ENCODE data around the gene PCLO. TPM values are rescaled to one million over a fixed set of nuclear protein-coding genes. Genes with fewer than 3 reads are reported as not detected.

PCLO gene
- total RNA-seq, 4 donors from 2014 or later, result 6.6 to 70.7 (median 33.9) TPM

DNA sequence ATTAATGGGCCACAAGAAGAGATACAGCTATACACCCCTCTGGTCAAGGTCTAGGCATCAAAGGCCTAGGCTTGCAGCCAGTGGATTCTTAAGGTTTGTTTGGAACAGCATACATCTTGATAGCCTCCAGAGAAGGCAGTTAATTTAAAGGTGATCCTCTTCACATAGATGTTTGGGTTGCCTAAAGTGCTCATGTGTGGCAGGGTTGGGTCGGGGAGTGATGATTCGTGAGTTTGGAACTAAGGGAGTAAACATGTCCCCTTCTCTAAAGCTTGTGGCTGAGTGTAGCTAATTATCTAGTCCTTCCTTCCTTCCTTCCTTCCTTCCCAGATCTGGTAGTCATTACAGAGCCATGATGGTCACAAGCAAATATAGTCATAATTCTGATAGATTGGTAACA, 12.4 kb downstream of the PCLO start:
- Histone ChIP-seq H3K27me3 (no peaks in the 10 kb centered on the region), H3K9me3 (no peaks in the 10 kb centered on the region), H3K27ac (no peak overlapping the region), H3K4me3 (no peak overlapping the region), H3K36me3 (no peaks in the 10 kb centered on the region), H3K4me1 (no peaks in the 10 kb centered on the region)
- TF ChIP-seq CTCF (IDR thresholded peaks at IDR 0.05), result no peak
- DNase-seq, result no peak

- no peaks in the 10 kb centered on the region for H3K9me3 ChIP-seq
- H3K4me3 ChIP-seq, result no peak overlapping the region
- H3K4me1 ChIP-seq, result no peaks in the 10 kb centered on the region
- H3K36me3 ChIP-seq, result no peaks in the 10 kb centered on the region
- no peaks in the 10 kb centered on the region for H3K27me3 ChIP-seq
- H3K27ac ChIP-seq, result no peak overlapping the region
- TF ChIP-seq CTCF (IDR thresholded peaks at IDR 0.05), result no peak
- TF ChIP-seq POLR2A (IDR thresholded peaks at IDR 0.05), result no peak
- DNase-seq, result no peak
Measured at GRCh38 chr7:83149466-83149865, 13.2 kb downstream of the PCLO start.

- Histone ChIP-seq H3K27ac (no peak overlapping the region), H3K27me3 (no peaks in the 10 kb centered on the region), H3K4me1 (no peaks in the 10 kb centered on the region), H3K36me3 (no peaks in the 10 kb centered on the region), H3K4me3 (no peak overlapping the region), H3K9me3 (no peaks in the 10 kb centered on the region)
- DNase-seq, result no peak
- TF ChIP-seq POLR2A (IDR thresholded peaks at IDR 0.05) (no peak), CTCF (IDR thresholded peaks at IDR 0.05) (no peak)
Measured at GRCh38 chr7:83148776-83149175, 13.9 kb downstream of the PCLO start.

DNA sequence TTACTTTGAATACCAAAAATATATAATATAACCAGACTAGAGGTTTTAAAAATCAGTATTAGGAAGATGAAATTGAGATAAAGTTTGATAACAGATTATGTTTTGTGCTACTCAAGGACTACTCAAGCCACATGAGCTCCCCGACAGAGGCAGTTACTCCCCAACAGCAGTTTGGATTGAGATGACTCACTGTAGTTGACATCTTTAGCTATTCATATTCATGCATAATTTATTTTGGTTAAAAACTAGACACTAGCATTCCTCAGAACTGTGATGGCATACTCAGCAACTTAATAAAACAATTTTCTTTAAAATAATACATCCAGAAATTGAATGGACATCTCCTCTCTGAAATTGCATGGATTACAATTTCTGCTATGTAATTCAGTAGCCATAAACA, 19.6 kb downstream of the PCLO start:
- DNase-seq, result no peak
- H3K27me3 ChIP-seq, result no peaks in the 10 kb centered on the region
- no peak overlapping the region for H3K27ac ChIP-seq
- no peaks in the 10 kb centered on the region for H3K4me1 ChIP-seq
- H3K36me3 ChIP-seq, result no peaks in the 10 kb centered on the region
- H3K9me3 ChIP-seq, result no peaks in the 10 kb centered on the region
- no peak for TF ChIP-seq POLR2A (IDR thresholded peaks at IDR 0.05)
- no peak for TF ChIP-seq CTCF (IDR thresholded peaks at IDR 0.05)
- H3K4me3 ChIP-seq, result no peak overlapping the region

GRCh38 chr7:83142365-83142764, 20.3 kb downstream of the PCLO start:
- Histone ChIP-seq H3K27me3 (no peaks in the 10 kb centered on the region), H3K4me1 (no peaks in the 10 kb centered on the region), H3K4me3 (no peak overlapping the region), H3K27ac (no peak overlapping the region), H3K36me3 (no peaks in the 10 kb centered on the region), H3K9me3 (no peaks in the 10 kb centered on the region)
- DNase-seq, result no peak
- no peak for TF ChIP-seq POLR2A (IDR thresholded peaks at IDR 0.05)
- TF ChIP-seq CTCF (IDR thresholded peaks at IDR 0.05), result no peak

GRCh38 chr7:83141927-83142326, 20.8 kb downstream of the PCLO start:
- no peaks in the 10 kb centered on the region for H3K4me1 ChIP-seq
- H3K27me3 ChIP-seq, result no peaks in the 10 kb centered on the region
- no peaks in the 10 kb centered on the region for H3K36me3 ChIP-seq
- no peak overlapping the region for H3K4me3 ChIP-seq
- no peak for DNase-seq
- H3K27ac ChIP-seq, result no peak overlapping the region
- H3K9me3 ChIP-seq, result no peaks in the 10 kb centered on the region
- no peak for TF ChIP-seq CTCF (IDR thresholded peaks at IDR 0.05)
- TF ChIP-seq POLR2A (IDR thresholded peaks at IDR 0.05), result no peak
